GM19324 (cell line): Measurements from ENCODE around the gene STXBP6.

Experiments used
- ATAC-seq: cut with Tn5 transposase; IDR thresholded peaks from one replicate; pipeline ENCODE4 v1.9.1; 2021; ENCODE audit warnings: mild to moderate bottlenecking, moderate library complexity; ENCODE audit not compliant: unreplicated experiment, low FRiP score

STXBP6 gene

GRCh38 chr14:25026476-25027137 is 23.3 kb downstream of the STXBP6 start:
- peak; percentile 81 for ATAC-seq

DNA sequence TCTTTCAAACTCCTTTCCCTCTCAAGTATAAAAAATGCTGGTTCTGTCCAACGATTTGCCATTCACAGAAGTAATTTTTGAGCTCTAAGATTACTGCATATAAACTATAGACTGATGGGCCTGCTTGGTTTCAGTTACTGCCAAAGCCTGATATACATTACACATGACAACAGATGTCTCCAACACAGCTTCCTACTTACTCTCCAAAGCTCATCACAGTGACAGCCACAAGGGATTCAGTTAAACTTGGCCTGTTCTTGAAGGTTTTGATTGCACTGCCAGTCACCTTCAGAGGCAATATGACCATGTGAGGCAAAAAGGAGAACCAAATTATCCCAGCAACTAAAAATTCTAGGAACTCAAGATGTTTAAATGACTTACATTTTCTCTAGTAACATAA is 30.1 kb downstream of the STXBP6 start:
- ATAC-seq, result no peak

DNA sequence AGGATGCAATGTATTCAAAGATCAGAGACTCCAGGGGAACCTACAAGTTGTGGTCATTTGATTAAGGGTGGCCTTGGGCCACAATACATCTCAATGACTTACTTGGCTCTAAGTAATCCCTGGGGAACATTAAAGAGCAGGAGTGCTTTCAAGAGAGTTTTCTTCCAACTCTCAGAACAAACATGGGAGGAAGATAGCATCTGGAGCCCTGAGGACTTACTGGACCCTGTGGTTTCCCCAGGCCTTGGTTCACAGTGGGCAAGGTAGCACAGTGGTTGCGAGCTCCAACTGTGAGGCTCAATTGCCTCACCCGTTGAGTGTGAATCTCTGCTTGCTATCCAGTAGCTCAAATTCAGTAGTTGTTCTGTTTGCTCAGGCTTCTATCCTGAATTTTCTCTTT is 32.4 kb downstream of the STXBP6 start:
- ATAC-seq, result no peak

DNA sequence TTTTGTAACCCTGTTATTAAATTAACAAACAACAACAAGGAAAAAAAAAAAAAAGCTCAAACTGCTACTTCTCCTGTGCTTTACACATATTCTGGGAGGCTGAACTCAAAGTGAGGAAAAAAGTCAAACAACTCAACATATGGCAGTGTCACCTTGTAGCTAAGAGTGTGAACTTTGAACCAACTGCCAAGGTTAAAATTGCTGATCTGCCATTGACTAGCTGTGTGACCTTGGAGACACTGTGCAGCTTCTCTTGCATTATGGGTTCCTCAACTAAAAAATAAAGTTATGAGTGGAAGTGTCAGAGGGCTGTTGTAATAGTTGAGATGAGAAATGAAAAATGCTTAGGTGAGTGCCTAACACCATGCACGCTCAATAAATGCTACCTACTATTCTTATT is 34.2 kb downstream of the STXBP6 start:
- ATAC-seq, result no peak

GRCh38 chr14:25014440-25014839 is 35.5 kb downstream of the STXBP6 start:
- no peak for ATAC-seq

- no peak for ATAC-seq
Observed at GRCh38 chr14:25011095-25011494, 38.9 kb downstream of the STXBP6 start.

GRCh38 chr14:25010471-25010870 is 39.5 kb downstream of the STXBP6 start:
- ATAC-seq, result no peak

DNA sequence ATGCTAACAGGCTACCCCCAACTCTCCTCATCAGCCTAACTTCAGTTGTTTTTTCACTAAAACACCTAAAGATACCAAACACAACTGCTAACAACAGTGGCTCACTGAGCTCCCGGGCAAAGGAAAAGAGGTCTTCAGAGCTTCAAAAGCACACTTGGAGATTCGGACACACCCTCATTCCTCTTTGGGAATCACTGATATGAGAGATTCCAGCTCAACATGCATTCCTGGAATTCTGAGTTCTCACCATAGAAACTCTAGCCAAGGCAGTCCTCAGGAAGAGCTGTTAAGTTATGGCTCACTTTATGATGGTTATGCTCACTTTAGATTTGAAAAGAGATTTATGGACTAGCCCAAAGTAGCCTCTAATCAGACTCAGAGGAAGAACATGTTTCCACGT is 40.1 kb downstream of the STXBP6 start:
- ATAC-seq, result no peak

DNA sequence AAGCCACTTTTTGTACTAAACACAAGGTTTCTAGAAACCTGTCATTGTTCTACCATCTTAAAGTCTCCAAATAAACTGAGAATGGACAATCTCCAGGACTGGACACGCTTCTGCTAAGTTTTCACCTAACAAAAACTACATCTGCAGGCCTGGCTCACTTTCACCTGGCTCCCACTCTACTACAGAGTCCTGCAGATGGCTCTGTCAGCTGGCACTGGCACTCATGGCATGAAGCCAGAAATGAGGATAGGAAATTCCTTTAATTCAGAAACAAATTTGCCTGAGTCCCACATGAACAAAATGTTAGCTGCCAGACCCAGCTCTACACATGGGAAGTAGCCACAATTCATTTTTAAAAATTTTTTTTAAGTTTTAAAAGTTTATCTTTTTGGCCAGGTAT is 42.1 kb downstream of the STXBP6 start:
- no peak for ATAC-seq

DNA sequence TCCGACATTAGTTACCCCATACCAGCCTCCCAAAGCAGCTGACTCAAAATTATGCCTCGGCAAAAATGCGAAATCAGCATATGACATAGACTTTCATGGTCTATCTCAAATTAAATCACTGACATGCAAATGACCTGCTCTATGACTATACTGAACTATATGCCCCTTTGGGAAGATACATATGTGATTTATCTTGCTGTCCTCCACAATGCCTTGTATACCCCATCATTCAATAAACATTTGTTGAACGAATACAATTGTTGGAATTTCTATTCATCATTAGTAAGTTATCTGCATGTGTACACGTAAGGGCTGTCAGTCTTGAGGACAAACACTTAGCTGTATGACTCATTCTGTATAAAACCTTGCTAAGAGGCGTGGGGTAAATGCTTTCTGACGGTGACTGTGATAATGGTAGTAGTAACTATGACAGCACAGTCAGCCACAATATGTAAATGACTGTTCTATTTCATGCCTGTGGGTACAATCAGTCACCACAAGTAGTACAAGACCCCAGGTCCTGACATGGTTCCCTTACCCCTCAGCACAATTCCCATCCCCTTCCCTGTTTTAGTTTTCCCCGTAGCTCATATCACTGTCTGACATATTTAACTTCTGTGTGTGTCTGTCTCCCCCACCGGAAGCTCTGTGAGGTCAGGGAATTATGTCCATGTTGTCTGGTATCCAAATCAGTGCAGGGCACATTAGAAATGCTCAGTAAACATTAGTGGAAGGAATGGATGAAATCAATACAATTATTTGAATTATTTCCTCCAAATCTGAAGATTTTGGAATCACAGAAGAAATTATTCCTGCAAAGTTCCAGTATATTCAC is 42.8 kb downstream of the STXBP6 start:
- ATAC-seq, result no peak

- ATAC-seq, result no peak
Observed at GRCh38 chr14:25006031-25006430, 43.9 kb downstream of the STXBP6 start.

GRCh38 chr14:25004389-25004809 is 45.5 kb downstream of the STXBP6 start:
- ATAC-seq, result no peak

GRCh38 chr14:25003537-25003936 is 46.4 kb downstream of the STXBP6 start:
- ATAC-seq, result no peak

- ATAC-seq, result no peak
Observed at GRCh38 chr14:25001601-25002000, 48.3 kb downstream of the STXBP6 start.

DNA sequence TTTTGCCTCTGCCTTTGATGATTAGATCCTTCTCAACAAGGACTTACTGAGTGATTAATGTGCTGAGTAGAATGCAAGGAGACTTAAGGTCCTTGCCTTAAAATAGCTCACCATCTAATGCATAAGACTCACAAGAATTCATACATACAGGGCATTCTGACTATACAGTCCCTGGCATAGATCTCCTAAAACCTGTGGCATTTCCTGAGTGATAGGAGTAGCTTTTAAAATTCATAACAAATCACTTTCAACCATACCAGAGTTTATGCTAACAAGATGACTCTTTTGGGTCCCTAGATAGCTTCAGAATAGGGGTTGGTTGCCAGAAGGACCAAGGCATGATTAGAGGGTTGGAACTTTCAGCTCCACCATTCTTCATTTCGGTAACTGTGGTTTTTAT is 48.8 kb downstream of the STXBP6 start:
- no peak for ATAC-seq

DNA sequence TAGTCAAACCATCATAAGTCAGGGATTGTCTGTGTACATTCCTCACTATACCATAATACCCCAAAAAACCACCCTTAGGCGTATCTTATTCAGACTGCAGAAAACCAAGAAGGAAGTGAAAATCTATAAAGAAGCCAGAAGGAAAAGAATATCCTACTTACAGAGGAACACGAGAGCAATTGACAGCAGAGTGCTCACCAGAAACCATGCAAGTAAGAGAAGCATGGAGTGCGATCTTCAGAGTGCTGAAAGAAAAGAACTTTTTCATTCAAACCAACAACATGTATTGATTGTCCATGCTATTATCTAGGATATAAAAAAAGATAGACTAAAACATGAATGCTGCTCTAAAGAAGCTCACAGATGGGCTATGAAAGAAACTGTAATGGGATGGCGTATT is 50.8 kb downstream of the STXBP6 start:
- no peak for ATAC-seq

GRCh38 chr14:24996930-24997725 is 52.8 kb downstream of the STXBP6 start:
- ATAC-seq, result no peak

DNA sequence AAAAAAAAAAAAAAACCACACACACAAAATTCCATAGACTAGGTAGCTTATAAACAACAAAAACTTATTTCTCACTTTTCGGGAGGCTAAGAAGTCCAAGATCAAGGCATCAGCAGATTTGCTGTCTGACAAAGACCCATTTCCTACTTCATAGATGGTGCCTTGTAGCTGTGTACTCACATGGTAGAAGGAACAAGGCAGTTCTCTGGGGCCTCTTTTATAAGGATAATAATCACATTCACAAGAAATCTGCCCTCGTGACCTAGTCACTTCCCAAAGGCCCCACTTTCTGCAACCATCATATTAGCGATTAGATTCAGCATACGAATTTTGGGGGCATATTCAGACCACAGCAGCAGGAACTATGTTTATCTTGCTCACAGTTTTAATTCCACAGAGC is 54.9 kb downstream of the STXBP6 start:
- no peak for ATAC-seq

GRCh38 chr14:24993631-24994030 is 56.3 kb downstream of the STXBP6 start:
- ATAC-seq, result no peak

DNA sequence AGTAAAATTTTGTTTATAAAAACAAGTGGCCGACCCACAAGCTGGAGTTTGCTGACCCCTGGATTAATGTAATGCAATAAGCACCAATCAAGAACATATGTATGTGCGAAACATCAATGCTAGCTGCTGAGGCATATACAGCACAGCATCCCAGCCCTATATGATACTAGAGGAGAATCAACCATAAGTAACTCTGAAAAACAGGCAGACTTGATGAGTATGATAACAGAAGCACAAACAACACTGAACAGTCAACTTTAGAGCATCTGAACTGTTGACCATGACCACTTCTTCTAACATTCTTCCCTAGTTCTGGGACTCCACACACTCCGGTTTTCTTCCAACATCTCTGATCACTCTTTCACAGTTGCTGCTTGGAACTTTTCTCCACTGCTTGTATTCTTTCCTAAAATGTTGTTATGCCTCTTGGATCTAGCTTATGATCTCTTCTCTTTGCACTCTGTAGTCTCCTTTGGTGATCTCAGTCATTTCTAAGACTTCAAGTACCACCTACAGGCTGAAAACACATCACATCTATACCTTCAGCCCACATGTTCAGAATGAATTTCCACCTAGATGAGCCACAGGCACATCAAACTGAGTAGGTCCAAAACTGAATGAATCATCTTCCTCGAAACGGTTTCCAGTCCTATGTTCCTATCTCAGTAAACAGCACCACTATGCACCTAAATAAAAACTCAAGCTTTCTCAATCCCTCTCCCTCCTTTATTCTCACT is 57.2 kb downstream of the STXBP6 start:
- ATAC-seq, result no peak

DNA sequence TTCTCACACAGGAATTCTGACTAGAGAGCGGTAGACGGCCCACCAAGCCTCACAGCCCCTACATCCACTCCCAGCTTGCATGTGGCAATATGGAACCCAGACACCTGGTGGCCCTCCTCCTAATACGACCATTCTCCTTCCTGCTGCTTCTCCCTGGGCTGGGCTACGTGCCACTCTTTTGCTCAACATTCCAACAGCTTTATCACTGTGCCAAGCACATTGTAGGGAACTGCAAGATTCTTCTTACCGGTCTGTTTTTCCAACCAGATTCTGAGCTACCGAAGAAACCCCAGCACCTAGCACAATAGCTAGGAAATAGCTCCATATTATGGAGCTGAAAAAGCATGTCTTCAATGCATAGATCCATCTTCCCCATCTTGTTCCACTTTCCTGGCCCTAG is 58.1 kb downstream of the STXBP6 start:
- ATAC-seq, result no peak
